Posterior cingulate gyrus (tissue), 11 donors: Measurements from ENCODE around the gene ANXA9.

ENCODE experiments used
- DNase-seq, 10 donors: peaks; one replicate each; pipeline versions ENCODE4 v3.0.0 to v3.0.0-alpha.2; 2020 to 2021; ENCODE audit warnings: mixed read lengths in 3 of 10
- intact Hi-C: fragments of 100-400 bp; cut with DNase I; formaldehyde crosslinking; loops from one replicate; pipeline ENCODE4 v1.15.1; 2023

ANXA9 gene

GRCh38 chr1:150973836-150974579, 8.1 kb upstream of the ANXA9 start:
- DNase-seq, result peak in 5 of 10 donors; percentile 28 to 87 (median 59)
- intact Hi-C loops, result no loop called here

GRCh38 chr1:150974580-150975478, 7.3 kb upstream of the ANXA9 start, which contains the start of gene CERS2:
Gene CERS2, minus strand, starts transcription at chr1:150974835. Its CDS starts 5,745 bp downstream, at chr1:150969090.
- DNase-seq, result peak; percentile 42 to 94 (median 62)
- intact Hi-C loops, result loop anchor here (5.0 kb wide), 1 partner anchor 48 kb away; the partner anchor contains the start of gene SETDB1

GRCh38 chr1:150976401-150976821, 5.7 kb upstream of the ANXA9 start:
- intact Hi-C loops, result loop anchor here (5.0 kb wide), 1 partner anchor 49 kb away; the partner anchor contains the start of gene SETDB1
- DNase-seq, result peak in 1 of 10 donors; percentile 54

GRCh38 chr1:150976879-150977694, 5.0 kb upstream of the ANXA9 start:
- intact Hi-C loops, result loop anchor here (5.0 kb wide), 1 partner anchor 50 kb away; the partner anchor contains the start of gene SETDB1
- DNase-seq, result peak; percentile 54 to 97 (median 78)

DNA sequence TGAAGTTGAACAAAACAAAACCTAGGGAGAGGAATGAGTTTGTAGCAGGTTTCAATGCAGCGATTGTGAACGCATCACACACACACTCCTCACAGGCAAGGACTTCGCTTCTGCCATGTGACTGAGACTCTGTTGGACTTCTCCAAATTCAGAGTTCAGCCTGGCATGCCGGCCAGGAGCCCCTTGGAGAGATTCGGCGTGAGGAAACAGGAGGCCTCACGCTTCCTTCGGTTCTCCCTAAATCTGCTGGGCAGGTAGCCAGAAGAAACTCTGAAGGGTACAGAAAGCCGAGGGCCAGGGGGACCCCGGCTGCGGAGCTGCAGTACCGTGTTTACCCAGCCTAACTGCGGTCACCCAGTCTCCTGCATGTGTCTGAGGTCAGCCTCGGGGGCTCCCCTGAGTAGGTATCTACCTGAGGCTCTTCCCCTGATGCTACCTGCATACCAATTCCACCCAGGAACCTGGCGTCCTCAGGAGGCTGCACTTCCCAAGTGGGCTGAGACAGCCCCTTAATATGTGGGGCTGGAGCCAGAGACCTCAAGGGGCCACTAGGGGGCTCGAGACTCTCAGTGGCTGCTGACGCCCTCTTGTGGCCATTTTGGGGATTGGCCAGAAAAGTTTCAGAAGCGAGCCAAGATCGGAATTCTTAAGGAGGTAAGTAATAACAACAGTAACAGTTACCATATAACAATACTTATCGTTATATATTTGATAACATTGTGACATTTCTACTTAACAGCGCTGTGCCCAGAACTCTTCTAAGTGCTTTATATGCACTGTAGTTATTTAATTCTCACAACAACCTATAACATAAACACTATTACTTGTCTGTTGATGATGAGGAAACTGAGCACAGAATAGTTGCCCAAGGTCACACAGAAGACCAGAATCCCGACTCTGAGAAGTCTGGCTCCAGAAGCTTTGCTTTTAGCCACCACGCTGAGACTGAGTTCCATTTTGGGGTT, 2.7 kb upstream of the ANXA9 start:
- peak; percentile 58 to 95 (median 86) for DNase-seq
- intact Hi-C loops, result loop anchor here (5.0 kb wide), 2 partner anchors 52 to 102 kb away; partner anchors contain the start of genes ARNT and SETDB1

- DNase-seq, result no peak
- intact Hi-C loops, result loop anchor here (5.0 kb wide), 1 partner anchor 104 kb away; the partner anchor contains the start of gene ARNT
Observed at GRCh38 chr1:150981177-150981804, 801 bp upstream of the ANXA9 start.

DNA sequence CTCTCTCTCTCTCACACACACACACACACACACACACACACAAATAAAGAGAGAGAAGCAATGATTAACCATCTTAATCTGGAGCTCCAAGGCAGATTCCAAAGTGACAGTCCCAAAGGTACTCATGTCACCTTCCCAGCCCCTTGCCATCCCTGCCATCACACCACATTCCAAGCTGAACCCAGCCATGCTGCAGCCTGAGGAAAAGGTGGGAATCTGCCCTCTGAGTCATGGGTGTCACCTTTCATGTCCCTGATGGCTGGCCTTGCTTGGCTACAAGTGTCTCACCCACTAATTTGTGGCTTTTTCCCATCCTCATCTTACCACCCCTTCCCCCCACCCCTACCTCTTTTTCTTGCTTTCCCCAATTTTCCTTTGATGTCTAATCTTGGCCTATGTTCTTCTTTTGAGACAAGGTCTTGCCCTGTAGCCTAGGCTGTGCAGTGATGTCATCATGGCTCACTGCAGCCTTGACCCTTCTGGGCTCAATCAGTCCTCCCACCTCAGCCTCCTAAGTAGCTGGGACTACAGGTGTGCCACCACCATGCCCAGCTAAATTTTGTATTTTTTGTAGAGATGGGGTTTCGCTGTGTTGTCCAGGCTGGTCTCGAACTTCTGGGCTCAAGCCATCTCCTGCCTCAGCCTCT, 3.2 kb downstream of the ANXA9 start:
- DNase-seq, result no peak
- intact Hi-C loops, result no loop called here

DNA sequence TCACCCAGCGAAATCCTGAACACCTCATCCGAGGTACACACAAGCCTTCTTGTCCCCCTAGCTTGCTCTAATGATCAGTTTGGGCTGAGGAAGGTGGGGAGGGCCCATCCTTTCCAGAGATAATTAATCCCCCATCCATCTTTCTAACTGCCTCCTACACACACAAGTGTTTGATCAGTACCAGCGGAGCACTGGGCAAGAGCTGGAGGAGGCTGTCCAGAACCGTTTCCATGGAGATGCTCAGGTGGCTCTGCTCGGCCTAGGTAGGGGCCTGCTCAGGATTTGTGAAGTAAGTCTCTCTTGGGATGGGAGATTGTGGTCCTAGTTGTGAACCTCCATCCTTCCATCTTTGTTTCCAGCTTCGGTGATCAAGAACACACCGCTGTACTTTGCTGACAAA, 5.8 kb downstream of the ANXA9 start:
- DNase-seq, result no peak
- intact Hi-C loops, result no loop called here

DNA sequence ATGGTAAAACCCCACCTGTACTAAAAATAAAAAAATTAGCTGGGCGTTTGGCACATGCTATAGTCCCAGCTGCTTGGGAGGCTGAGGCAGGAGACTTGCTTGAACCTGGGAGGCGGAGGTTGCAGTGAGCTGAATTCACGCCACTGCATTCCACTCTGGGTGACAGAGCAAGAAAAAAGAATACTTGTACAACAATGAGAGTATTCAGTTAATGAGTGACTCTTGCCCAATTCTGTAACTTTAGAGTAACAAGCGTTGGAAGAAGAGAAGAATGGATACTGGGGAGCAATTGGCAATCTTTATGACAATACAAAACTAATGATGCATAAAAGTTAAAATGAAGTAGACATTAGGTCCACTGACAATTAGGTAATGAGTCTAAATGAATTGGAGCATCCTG, 10.5 kb downstream of the ANXA9 start:
- intact Hi-C loops, result no loop called here
- DNase-seq, result no peak

GRCh38 chr1:150994248-150994647, 12.2 kb downstream of the ANXA9 start:
- intact Hi-C loops, result no loop called here
- no peak for DNase-seq

GRCh38 chr1:150995460-150995859, 13.4 kb downstream of the ANXA9 start:
- intact Hi-C loops, result loop anchor here (5.0 kb wide), 1 partner anchor 68 kb away; the partner anchor contains the start of gene SETDB1
- DNase-seq, result no peak

- DNase-seq, result peak in 5 of 10 donors; percentile 37 to 89 (median 46)
- intact Hi-C loops, result loop anchor here (5.0 kb wide), 1 partner anchor 69 kb away; the partner anchor contains the start of gene SETDB1
Observed at GRCh38 chr1:150995896-150996295, 13.8 kb downstream of the ANXA9 start.

DNA sequence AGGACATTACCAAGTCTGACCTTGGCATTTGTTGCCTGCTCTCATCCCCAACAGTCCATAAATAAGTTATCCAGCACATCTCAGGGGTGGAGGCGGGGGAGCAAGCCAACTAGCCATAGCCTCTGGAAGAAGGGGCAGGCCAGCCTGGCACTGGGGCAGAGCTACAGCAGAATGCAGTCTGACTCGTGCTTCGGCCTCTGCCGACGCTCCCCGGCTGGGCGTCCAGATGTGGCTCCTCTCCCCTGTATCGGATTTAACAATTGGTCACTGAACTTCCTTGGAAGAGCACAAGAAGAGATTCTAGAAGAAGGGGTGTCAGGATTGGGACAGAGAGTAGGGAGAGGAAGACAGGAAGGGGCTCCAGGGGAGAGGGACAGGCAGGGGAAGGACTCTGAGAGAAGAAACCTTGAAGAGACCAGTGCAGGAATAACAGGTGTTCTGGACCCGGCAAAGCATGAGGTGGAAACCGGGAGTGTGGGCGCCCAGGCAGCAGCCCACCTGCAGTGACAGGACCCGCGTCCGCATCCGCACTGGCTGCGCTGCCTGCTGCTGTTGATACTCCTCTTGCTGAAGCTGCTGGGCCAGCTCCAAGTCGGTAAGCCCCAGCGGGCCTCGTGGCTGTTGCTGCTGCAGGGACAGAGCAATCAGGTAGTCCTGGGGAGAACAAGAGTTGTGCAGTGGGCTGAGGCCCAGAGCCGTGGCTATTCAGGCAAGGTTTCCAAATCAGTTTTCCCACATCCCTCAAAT, 15.2 kb downstream of the ANXA9 start:
- intact Hi-C loops, result loop anchor here (5.0 kb wide), 1 partner anchor 70 kb away; the partner anchor contains the start of gene SETDB1
- peak in 1 of 10 donors; percentile 82 for DNase-seq

DNA sequence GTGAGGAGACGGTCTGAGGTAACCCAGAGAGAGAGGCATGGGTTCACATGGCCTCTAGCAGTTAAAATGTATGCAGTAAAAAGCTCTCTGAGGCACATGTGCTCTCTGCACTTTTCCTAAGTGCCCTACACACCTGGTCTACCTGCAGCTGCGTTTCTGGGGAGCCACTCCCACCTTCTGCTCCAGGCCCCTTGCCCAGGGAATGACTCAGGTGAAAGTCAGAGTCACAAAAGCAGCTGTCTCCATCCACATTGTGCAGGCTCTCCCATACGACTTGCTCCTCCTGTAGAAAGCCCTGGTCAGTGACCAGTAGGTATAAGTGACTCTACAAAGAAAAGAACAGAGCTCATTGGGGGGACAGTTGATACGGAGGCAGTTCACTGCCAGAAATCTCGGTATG, 15.9 kb downstream of the ANXA9 start:
- DNase-seq, result no peak
- intact Hi-C loops, result loop anchor here (5.0 kb wide), 1 partner anchor 71 kb away; the partner anchor contains the start of gene SETDB1

- intact Hi-C loops, result loop anchor here (5.0 kb wide), 1 partner anchor 72 kb away; the partner anchor contains the start of gene SETDB1
- peak in 1 of 10 donors; percentile 30 for DNase-seq
Observed at GRCh38 chr1:150999051-150999674, 17.1 kb downstream of the ANXA9 start.

- no peak for DNase-seq
- intact Hi-C loops, result loop anchor here (5.0 kb wide), 1 partner anchor 73 kb away; the partner anchor contains the start of gene SETDB1
Observed at GRCh38 chr1:150999926-151000325, 17.8 kb downstream of the ANXA9 start.
